Measurements from ENCODE around the gene CDON. TPM values are rescaled to one million over a fixed set of nuclear protein-coding genes. Genes with fewer than 3 reads are reported as not detected.

Gene CDON
- total RNA-seq, 1 experiment from 2014 or later = 17.1 TPM

GRCh38 chr11:125934473-125934872 lies 128.2 kb downstream of the CDON start:
- no peak overlapping the region for H3K4me3 ChIP-seq (ENCODE audit: low read depth in 2 of 2, low read length in 2 of 2)
- no peaks in the 10 kb centered on the region for H3K36me3 ChIP-seq (ENCODE audit: control insufficient read depth, insufficient read depth, low read length)
- ATAC-seq (no peak), DNase-seq (ENCODE audit: low read depth, low spot score) (no peak)
- H3K4me1 ChIP-seq (ENCODE audit: control insufficient read depth, insufficient read depth, low read length) = peaks cover 4% of the 10 kb centered on the region; the same call in 1 of the 2 replicates
- intact Hi-C loops (cut with micrococcal nuclease; ENCODE audit: unreplicated experiment) = no loop called here
- POLR2A ChIA-PET = no interaction called here
- H3K27me3 ChIP-seq (ENCODE audit: control insufficient read depth, insufficient read depth, low read length) = peaks cover 4% of the 10 kb centered on the region
- BruUV-seq (replicated peaks) = no TSS peak
- H3K9me3 ChIP-seq (ENCODE audit: control insufficient read depth, insufficient read depth, low read depth, low read length) = no peaks in the 10 kb centered on the region
- in situ Hi-C loops (cut with HindIII; ENCODE audit: low pct_unique_long_range_greater_than_20kb, low sequenced_read_pairs) = loop anchor here (25.0 kb wide), 1 partner anchor 278 kb away; the partner anchor contains the start of genes FAM118B and RPUSD4
- H3K27ac ChIP-seq (ENCODE audit: low read length) = no peak overlapping the region
- TF ChIP-seq REST (IDR thresholded peaks at IDR 0.05; ENCODE audit: insufficient read depth in 1 of 2, low read depth in 2 of 2, low read length in 1 of 2) = no peak
- no peak for TF ChIP-seq SIN3A (IDR thresholded peaks at IDR 0.05; ENCODE audit: borderline replicate concordance, insufficient read depth, low read depth, low read length)
- TF ChIP-seq TCF7L2 (IDR thresholded peaks at IDR 0.05; ENCODE audit: low read depth, low read length) = no peak
- no peak for TF ChIP-seq CTCF (IDR thresholded peaks at IDR 0.05)
- no peak for TF ChIP-seq POLR2AphosphoS5 (IDR thresholded peaks at IDR 0.05; ENCODE audit: low read depth, low read length)
- CTCF ChIA-PET = no interaction called here

- peaks cover 4% of the 10 kb centered on the region; the same call in 1 of the 2 replicates for H3K4me1 ChIP-seq (ENCODE audit: control insufficient read depth, insufficient read depth, low read length)
- TF ChIP-seq CTCF (IDR thresholded peaks at IDR 0.05) = no peak
- no peak for TF ChIP-seq POLR2AphosphoS5 (IDR thresholded peaks at IDR 0.05; ENCODE audit: low read depth, low read length)
- no peak for TF ChIP-seq REST (IDR thresholded peaks at IDR 0.05; ENCODE audit: insufficient read depth in 1 of 2, low read depth in 2 of 2, low read length in 1 of 2)
- no peak for TF ChIP-seq SIN3A (IDR thresholded peaks at IDR 0.05; ENCODE audit: borderline replicate concordance, insufficient read depth, low read depth, low read length)
- no peak for TF ChIP-seq TCF7L2 (IDR thresholded peaks at IDR 0.05; ENCODE audit: low read depth, low read length)
- H3K9me3 ChIP-seq (ENCODE audit: control insufficient read depth, insufficient read depth, low read depth, low read length) = no peaks in the 10 kb centered on the region
- intact Hi-C loops (cut with micrococcal nuclease; ENCODE audit: unreplicated experiment) = no loop called here
- H3K36me3 ChIP-seq (ENCODE audit: control insufficient read depth, insufficient read depth, low read length) = no peaks in the 10 kb centered on the region
- ATAC-seq = no peak
- CTCF ChIA-PET = interaction anchor here (0.9 kb wide), 1 partner anchor 128 kb away, joined by 3 read pairs; no protein-coding TSS in a partner anchor
- H3K27me3 ChIP-seq (ENCODE audit: control insufficient read depth, insufficient read depth, low read length) = peaks cover 6% of the 10 kb centered on the region
- POLR2A ChIA-PET = no interaction called here
- no peak overlapping the region for H3K27ac ChIP-seq (ENCODE audit: low read length)
- no peak for DNase-seq (ENCODE audit: low read depth, low spot score)
- in situ Hi-C loops (cut with HindIII; ENCODE audit: low pct_unique_long_range_greater_than_20kb, low sequenced_read_pairs) = loop anchor here (25.0 kb wide), 1 partner anchor 279 kb away; the partner anchor contains the start of genes FAM118B and RPUSD4
- BruUV-seq (replicated peaks) = no TSS peak
- H3K4me3 ChIP-seq (ENCODE audit: low read depth in 2 of 2, low read length in 2 of 2) = no peak overlapping the region
These were observed 129.4 kb downstream of the CDON start for GRCh38 chr11:125933030-125933813.

Measured in Panc1 (cell line).